ENCODE measurements around the gene RND3. TPM values are rescaled to one million over a fixed set of nuclear protein-coding genes. Genes with fewer than 3 reads are reported as not detected.
A peak's percentile ranks its signal among the peaks of the same experiment; 100 is the strongest.

RND3 gene
- total RNA-seq, 2 donors from 2014 or later: 4.9 to 10.6 TPM

DNA sequence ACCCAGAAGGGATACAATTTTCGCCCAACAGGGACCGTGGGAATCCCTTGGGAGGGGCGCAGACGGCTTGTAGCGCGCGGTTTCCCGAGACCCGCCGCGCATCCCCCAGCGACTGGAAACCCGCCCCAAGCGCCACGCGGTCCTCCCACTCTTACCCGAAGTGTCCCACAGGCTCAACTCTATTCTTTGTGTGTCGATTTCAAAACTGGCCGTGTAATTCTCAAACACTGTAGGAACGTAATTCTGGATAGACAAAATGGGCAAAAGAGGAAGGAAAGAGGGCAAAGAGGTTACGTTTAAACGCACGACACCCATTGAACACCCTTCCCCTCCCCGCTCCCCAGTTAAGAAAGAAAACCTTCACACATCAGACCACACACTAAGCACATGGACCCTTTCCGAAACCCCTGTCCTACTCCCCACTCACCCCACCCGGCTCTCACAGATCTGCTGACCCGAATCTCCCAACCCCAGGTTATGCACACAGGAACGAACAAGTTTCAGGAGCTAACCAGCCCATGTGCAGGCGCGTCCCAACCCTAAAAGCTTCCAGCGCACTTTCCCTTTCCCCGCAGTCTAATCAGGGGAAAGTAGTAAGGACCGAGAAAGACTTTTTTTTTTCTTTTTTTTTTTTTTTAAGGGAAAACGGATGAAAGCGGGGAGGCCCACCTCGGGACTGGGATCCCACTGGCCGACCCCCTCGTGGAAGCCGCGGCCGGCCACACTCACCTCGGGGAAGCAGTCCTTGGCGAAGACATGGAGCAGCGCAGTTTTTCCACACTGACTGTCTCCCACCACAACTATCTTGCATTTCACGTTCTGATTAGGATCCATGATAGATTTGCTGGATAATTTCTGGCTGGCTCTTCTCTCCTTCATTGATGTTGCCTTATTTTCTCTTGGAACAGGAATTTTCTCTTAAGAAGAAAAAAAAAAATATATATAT, 655 bp downstream of the RND3 start:
- peak overlapping the region; percentile 85 to 89 (median 86) for H3K27ac ChIP-seq
- H3K36me3 ChIP-seq (replicated peaks in 1 of 2; ENCODE audit: insufficient read depth in 1 of 2, low read depth in 2 of 2): no peaks in the 10 kb centered on the region
- WGBS, 2 donors: 0 to 1% methylated on average over 43 to 45 of the region's 45 CpGs
- no peaks in the 10 kb centered on the region for H3K9me3 ChIP-seq
- TF ChIP-seq POLR2A (IDR thresholded peaks at IDR 0.05): no peak
- TF ChIP-seq, protein P1, sequence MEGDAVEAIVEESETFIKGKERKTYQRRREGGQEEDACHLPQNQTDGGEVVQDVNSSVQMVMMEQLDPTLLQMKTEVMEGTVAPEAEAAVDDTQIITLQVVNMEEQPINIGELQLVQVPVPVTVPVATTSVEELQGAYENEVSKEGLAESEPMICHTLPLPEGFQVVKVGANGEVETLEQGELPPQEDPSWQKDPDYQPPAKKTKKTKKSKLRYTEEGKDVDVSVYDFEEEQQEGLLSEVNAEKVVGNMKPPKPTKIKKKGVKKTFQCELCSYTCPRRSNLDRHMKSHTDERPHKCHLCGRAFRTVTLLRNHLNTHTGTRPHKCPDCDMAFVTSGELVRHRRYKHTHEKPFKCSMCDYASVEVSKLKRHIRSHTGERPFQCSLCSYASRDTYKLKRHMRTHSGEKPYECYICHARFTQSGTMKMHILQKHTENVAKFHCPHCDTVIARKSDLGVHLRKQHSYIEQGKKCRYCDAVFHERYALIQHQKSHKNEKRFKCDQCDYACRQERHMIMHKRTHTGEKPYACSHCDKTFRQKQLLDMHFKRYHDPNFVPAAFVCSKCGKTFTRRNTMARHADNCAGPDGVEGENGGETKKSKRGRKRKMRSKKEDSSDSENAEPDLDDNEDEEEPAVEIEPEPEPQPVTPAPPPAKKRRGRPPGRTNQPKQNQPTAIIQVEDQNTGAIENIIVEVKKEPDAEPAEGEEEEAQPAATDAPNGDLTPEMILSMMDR (IDR thresholded peaks at IDR 0.05): no peak
- H3K27me3 ChIP-seq: no peaks in the 10 kb centered on the region
- ATAC-seq (peak; percentile 26), DNase-seq (peak; percentile 34 to 51 (median 41))
- peaks cover 11% of the 10 kb centered on the region for H3K4me1 ChIP-seq
- H3K4me3 ChIP-seq: peak overlapping the region; percentile 20 to 46
- intact Hi-C loops (cut with DNase I): no loop called here

DNA sequence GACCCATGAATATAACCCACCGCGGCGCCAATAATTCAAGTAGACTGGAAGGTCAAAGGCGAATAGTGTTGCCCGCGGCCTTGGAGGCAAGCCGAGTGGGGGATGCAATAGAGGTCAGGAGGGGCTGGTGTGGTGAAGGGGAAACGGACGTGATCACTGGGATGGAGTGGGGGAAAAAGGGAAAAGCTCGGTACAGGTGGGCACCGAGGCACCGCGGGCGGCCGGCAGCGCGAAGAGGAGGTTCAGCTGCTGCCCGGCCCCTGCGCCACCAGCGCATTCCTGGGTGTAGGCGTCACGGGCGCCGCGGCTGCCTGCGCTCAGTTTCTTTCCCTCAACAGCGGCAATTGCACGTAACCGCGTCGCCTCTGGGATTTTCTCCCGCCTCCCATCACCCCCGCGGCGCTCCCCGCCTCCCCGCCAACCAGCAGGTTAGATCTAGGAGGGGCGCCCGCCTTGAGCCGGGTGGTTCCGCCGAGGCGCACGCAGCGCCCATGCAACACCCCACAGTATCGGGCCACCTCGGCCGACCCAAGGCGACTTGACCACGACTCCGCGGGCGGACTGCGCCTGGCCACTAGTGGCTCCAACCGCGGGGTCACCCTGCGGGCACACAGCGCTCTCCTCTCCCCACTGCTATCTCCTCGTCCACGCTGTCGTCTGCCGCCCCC, 1.5 kb downstream of the RND3 start:
- Histone ChIP-seq H3K36me3 (replicated peaks in 1 of 2; ENCODE audit: insufficient read depth in 1 of 2, low read depth in 2 of 2) (no peaks in the 10 kb centered on the region), H3K4me3 (peak overlapping the region; percentile 20 to 46), H3K9me3 (no peaks in the 10 kb centered on the region), H3K27me3 (no peaks in the 10 kb centered on the region), H3K27ac (peak overlapping the region; percentile 85 to 89 (median 86)), H3K4me1 (peaks cover 11% of the 10 kb centered on the region)
- TF ChIP-seq POLR2A (IDR thresholded peaks at IDR 0.05): peak; percentile 73 to 80 (median 75)
- TF ChIP-seq, protein P1 (IDR thresholded peaks at IDR 0.05): peak in 3 of 7 experiments; percentile 12 to 21 (median 15)
- intact Hi-C loops (cut with DNase I): no loop called here
- ATAC-seq: peak; percentile 76
- peak; percentile 73 to 82 (median 77) for DNase-seq
- WGBS, 2 donors: 1% methylated on average over 40 to 61 of the region's 62 CpGs

DNA sequence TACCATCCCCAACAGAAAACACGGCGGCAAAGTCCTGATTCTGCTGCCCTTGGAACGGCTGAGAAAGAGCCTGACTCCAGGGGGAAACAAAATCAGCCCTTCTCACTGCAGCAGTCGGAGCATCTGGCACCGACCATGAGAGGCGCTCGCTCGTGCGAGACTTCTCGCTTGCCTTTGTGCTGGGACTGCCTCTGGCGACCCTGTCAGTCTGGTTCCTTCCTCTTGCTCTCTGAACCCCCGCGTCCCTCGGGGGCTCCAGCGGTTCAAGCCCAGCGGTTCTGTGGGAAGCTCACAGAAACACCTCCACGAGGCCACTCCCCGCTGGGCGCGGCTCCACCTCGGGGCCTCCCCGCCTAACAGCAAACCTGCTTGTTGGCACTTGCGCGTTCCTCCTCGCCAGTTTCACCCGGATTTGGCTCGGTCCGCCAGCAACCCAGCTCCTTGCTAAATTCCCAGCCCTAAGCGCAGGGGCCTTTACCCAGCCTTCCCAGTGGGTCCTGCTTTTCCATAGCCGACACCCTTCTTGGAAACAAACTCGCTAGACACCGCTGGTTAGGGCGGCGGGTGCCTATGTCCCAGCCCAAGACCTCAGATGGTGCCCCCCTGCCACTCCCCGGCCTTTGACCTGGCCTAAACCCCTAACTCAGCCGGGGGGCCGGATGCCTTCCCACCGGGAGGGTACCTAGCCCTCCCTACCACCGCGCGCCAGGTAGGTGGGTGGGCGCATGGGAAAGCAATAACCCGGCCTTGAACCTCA, 2.2 kb downstream of the RND3 start:
- ATAC-seq (peak; percentile 70), DNase-seq (peak; percentile 80 to 89 (median 86))
- H3K4me3 ChIP-seq: peak overlapping the region; percentile 20 to 46
- no peaks in the 10 kb centered on the region for H3K9me3 ChIP-seq
- intact Hi-C loops (cut with DNase I): no loop called here
- no peaks in the 10 kb centered on the region for H3K27me3 ChIP-seq
- H3K4me1 ChIP-seq: peaks cover 11% of the 10 kb centered on the region
- peak overlapping the region; percentile 85 to 89 (median 86) for H3K27ac ChIP-seq
- peak; percentile 69 to 77 (median 76) for TF ChIP-seq POLR2A (IDR thresholded peaks at IDR 0.05)
- TF ChIP-seq, protein P1 (IDR thresholded peaks at IDR 0.05): peak in 2 of 7 experiments; percentile 21 to 35
- no peaks in the 10 kb centered on the region for H3K36me3 ChIP-seq (replicated peaks in 1 of 2; ENCODE audit: insufficient read depth in 1 of 2, low read depth in 2 of 2)
- 0% methylated on average over 18 to 43 of the region's 43 CpGs for WGBS, 2 donors

DNA sequence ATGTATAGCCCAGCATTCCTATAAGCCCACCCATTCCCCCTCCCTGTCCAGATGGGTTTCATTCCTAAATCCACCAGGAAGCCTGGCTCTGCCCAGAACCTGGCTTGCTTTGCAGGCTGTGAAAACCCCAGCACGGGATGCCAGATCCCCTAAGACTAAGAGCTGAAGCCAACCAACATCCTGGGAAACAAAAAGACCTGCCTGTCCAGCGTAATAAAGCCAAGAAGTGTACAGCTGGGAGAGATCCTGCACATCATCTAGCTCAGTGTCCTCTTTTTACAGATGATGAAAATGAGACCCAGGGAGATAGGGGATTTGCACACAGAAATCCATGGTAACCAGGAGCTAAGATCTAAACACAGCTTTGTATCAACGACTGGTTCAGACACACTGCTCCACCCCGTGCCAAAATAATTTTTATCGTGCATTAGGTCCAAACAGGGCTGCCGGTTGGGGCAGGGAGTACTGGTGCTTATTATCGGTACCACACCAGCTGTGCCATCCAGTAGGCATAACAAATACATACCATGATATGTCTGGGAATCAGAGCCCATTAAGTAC, 2.9 kb downstream of the RND3 start:
- H3K4me1 ChIP-seq: peaks cover 11% of the 10 kb centered on the region

More for the DNA sequence above, 2.9 kb downstream of the RND3 start:
- Histone ChIP-seq H3K4me3 (no peak overlapping the region), H3K27ac (peak overlapping the region; percentile 85 to 89 (median 86)), H3K36me3 (replicated peaks in 1 of 2; ENCODE audit: insufficient read depth in 1 of 2, low read depth in 2 of 2) (no peaks in the 10 kb centered on the region), H3K9me3 (no peaks in the 10 kb centered on the region), H3K27me3 (no peaks in the 10 kb centered on the region)
- WGBS, 2 donors: 20% methylated on average over 7 of the region's 7 CpGs
- TF ChIP-seq, protein P1 (IDR thresholded peaks at IDR 0.05): no peak
- TF ChIP-seq POLR2A (IDR thresholded peaks at IDR 0.05): no peak
- ATAC-seq (no peak), DNase-seq (peak in 2 of 4 donors; percentile 6)
- intact Hi-C loops (cut with DNase I): no loop called here

Measured in body of pancreas (tissue), 4 donors.